IMR-90 (cell line): Measurements from ENCODE around the gene ERICH3. TPM values are rescaled to one million over a fixed set of nuclear protein-coding genes. Genes with fewer than 3 reads are reported as not detected.

ENCODE experiments used
- ATAC-seq: fragments of 200-7000 bp; cut with Tn5 transposase; 2 replicates; pipeline ENCODE4 v1.9.1; 2020; ENCODE audit warnings: low read depth, mild to moderate bottlenecking, moderate library complexity
- BruUV-seq: library from RNA; stranded (reverse); fragments of 400-500 nt; replicated peaks from 2 replicates; lab custom pipeline; 2021; lab: Mats Ljungman, UMichigan
- CTCF ChIA-PET: fragments of 300-600 bp; formaldehyde crosslinking; extraction: SDS; loops from one replicate; lab custom pipeline; 2021; ENCODE audit warnings: antibody characterized with exemption; lab: Yijun Ruan, JAX
- POLR2A ChIA-PET: fragments of 300-600 bp; sonication (Branson Sonifier 250); formaldehyde crosslinking; loops from one replicate; lab custom pipeline; 2022; ENCODE audit warnings: antibody characterized with exemption; ENCODE audit not compliant: unreplicated experiment; lab: Charles Lee
- DNase-seq: peaks from one replicate; pipeline ENCODE4 v3.0.0; 2013
- H2AFZ ChIP-seq: replicated peaks from 2 replicates; pipeline ENCODE3; 2013; ENCODE audit warnings: low read length, mild to moderate bottlenecking; ENCODE audit not compliant: poor library complexity
- H2AK5ac ChIP-seq: 2 replicates; pipeline ENCODE4 v1.6.1; 2013; ENCODE audit warnings: low read depth, low read length, inconsistent platforms
- H2AK9ac ChIP-seq: replicated peaks from 2 replicates; pipeline ENCODE3; 2013; ENCODE audit warnings: mild to moderate bottlenecking, low read depth, low read length, moderate library complexity; ENCODE audit not compliant: poor library complexity
- H2BK120ac ChIP-seq: 2 replicates; pipeline ENCODE4 v1.6.1; 2013; ENCODE audit warnings: low read depth, low read length, inconsistent platforms
- H2BK15ac ChIP-seq: 3 replicates; pipeline ENCODE4 v1.6.1; 2013; ENCODE audit warnings: low read depth, low read length, inconsistent platforms
- H2BK20ac ChIP-seq: 2 replicates; pipeline ENCODE4 v1.6.1; 2013; ENCODE audit warnings: low read depth, mild to moderate bottlenecking, inconsistent platforms, low read length, moderate library complexity
- H2BK5ac ChIP-seq: 2 replicates; pipeline ENCODE4 v1.6.1; 2013; ENCODE audit warnings: mild to moderate bottlenecking, low read depth, low read length, inconsistent platforms; ENCODE audit not compliant: poor library complexity, severe bottlenecking
- H3K14ac ChIP-seq: replicated peaks from 2 replicates; pipeline ENCODE4 v1.6.1; 2013; ENCODE audit warnings: low read depth, low read length, inconsistent platforms
- H3K18ac ChIP-seq: 2 replicates; pipeline ENCODE4 v1.6.1; 2013; ENCODE audit warnings: low read depth, low read length, control low read depth
- H3K23ac ChIP-seq: 2 replicates; pipeline ENCODE4 v1.6.1; 2013; ENCODE audit warnings: low read depth, low read length, inconsistent platforms
- H3K27ac ChIP-seq: 2 replicates; pipeline ENCODE4 v1.5.1; 2013; ENCODE audit warnings: mild to moderate bottlenecking, control low read depth, low read length; ENCODE audit not compliant: insufficient read depth
- H3K27me3 ChIP-seq: 2 replicates; pipeline ENCODE4 v1.6.1; 2013; ENCODE audit warnings: low read length; ENCODE audit not compliant: control insufficient read depth, insufficient read depth
- H3K36me3 ChIP-seq: 2 replicates; pipeline ENCODE4 v1.6.1; 2013; ENCODE audit warnings: low read length, mixed read lengths; ENCODE audit not compliant: control insufficient read depth, insufficient read depth
- H3K4ac ChIP-seq: 2 replicates; pipeline ENCODE4 v1.6.1; 2013; ENCODE audit warnings: low read depth, low read length, inconsistent platforms
- H3K4me1 ChIP-seq: 2 replicates; pipeline ENCODE4 v1.6.1; 2013; ENCODE audit warnings: low read length, mixed read lengths; ENCODE audit not compliant: control insufficient read depth, insufficient read depth
- H3K4me2 ChIP-seq: 2 replicates; pipeline ENCODE4 v1.6.1; 2013; ENCODE audit warnings: low read depth, mild to moderate bottlenecking, control low read depth, low read length, moderate library complexity
- H3K4me3 ChIP-seq: 2 replicates; pipeline ENCODE4 v1.5.1; 2013; ENCODE audit warnings: low read depth, mild to moderate bottlenecking, control low read depth, low read length, moderate library complexity; ENCODE audit not compliant: insufficient read depth
- H3K56ac ChIP-seq: 2 replicates; pipeline ENCODE4 v1.6.1; 2013; ENCODE audit warnings: low read length, inconsistent platforms; ENCODE audit not compliant: insufficient read depth; ENCODE audit errors: extremely low read depth
- H3K79me1 ChIP-seq, 2 experiments: 2 replicates each; pipeline ENCODE4 v1.6.1; 2013; ENCODE audit warnings: low read length in 2 of 2, inconsistent platforms in 1 of 2, low read depth in 1 of 2
- H3K9ac ChIP-seq: 2 replicates; pipeline ENCODE4 v1.6.1; 2013; ENCODE audit warnings: low read depth, low read length, control low read depth
- H3K9me1 ChIP-seq: 2 replicates; pipeline ENCODE4 v1.6.1; 2013; ENCODE audit warnings: low read length, inconsistent platforms; ENCODE audit not compliant: insufficient read depth
- H3K9me3 ChIP-seq: 2 replicates; pipeline ENCODE4 v1.6.1; 2013; ENCODE audit warnings: low read length; ENCODE audit not compliant: control insufficient read depth, insufficient read depth
- H4K20me1 ChIP-seq: 2 replicates; pipeline ENCODE4 v1.6.1; 2013; ENCODE audit warnings: low read length, inconsistent platforms; ENCODE audit not compliant: insufficient read depth
- H4K5ac ChIP-seq: 2 replicates; pipeline ENCODE4 v1.6.1; 2013; ENCODE audit warnings: mild to moderate bottlenecking, low read depth, low read length, control low read depth
- H4K8ac ChIP-seq, 2 experiments: 2 replicates each; pipeline ENCODE4 v1.6.1; 2013; ENCODE audit warnings: low read depth in 2 of 2, low read length in 2 of 2, control low read depth in 1 of 2, inconsistent platforms in 1 of 2
- H4K91ac ChIP-seq: 2 replicates; pipeline ENCODE4 v1.6.1; 2013; ENCODE audit warnings: low read depth, low read length, inconsistent platforms; ENCODE audit not compliant: insufficient read depth
- BHLHE40 ChIP-seq: fragments of 150-350 bp; IDR thresholded peaks from 2 replicates; pipeline ENCODE4 v1.6.1; 2016; ENCODE audit warnings: mild to moderate bottlenecking, low read depth, low read length
- CHD1 ChIP-seq: IDR thresholded peaks from 2 replicates; pipeline ENCODE4 v1.6.1; 2012; ENCODE audit warnings: low read depth, low read length, improper control_type of control experiment
- FOS ChIP-seq: fragments of 150-350 bp; IDR thresholded peaks from 2 replicates; pipeline ENCODE4 v1.6.1; 2016; ENCODE audit warnings: low read depth, low read length
- MAZ ChIP-seq: IDR thresholded peaks from 2 replicates; pipeline ENCODE4 v1.6.1; 2012; ENCODE audit warnings: low read depth, mild to moderate bottlenecking, low read length, improper control_type of control experiment, moderate library complexity, borderline replicate concordance
- NFE2L2 ChIP-seq: fragments of 150-350 bp; IDR thresholded peaks from 2 replicates; pipeline ENCODE4 v1.6.1; 2016; ENCODE audit warnings: low read depth, mild to moderate bottlenecking, low read length
- RCOR1 ChIP-seq: IDR thresholded peaks from 2 replicates; pipeline ENCODE4 v1.6.1; 2012; ENCODE audit warnings: mild to moderate bottlenecking, low read length, improper control_type of control experiment; ENCODE audit not compliant: insufficient replicate concordance
- RFX5 ChIP-seq: IDR thresholded peaks from 2 replicates; pipeline ENCODE4 v1.8.0; 2012; ENCODE audit warnings: low read depth, mild to moderate bottlenecking, low read length, moderate library complexity
- SMC3 ChIP-seq: fragments of 150-350 bp; IDR thresholded peaks from 2 replicates; pipeline ENCODE4 v1.6.1; 2016; ENCODE audit warnings: low read depth, mild to moderate bottlenecking, antibody characterized with exemption, low read length, moderate library complexity
- WGBS, 2 experiments: methylation state at CpG; one replicate each; pipeline versions ENCODE4 v1.1.5 to v1.1.7; 2013; ENCODE audit warnings: missing lambda C conversion rate in 2 of 2; ENCODE audit not compliant: insufficient read length in 1 of 2; ENCODE audit errors: extremely low coverage in 2 of 2; 5-methylcytosine and 5-hydroxymethylcytosine counted together
- dilution Hi-C: fragments of 300-500 bp; cut with HindIII; formaldehyde crosslinking; loops from one replicate; pipeline ENCODE4 v1.14.3; 2018; ENCODE audit warnings: low sequenced_read_pairs; ENCODE audit not compliant: unreplicated experiment
- in situ Hi-C: fragments of 300-500 bp; cut with MboI; formaldehyde crosslinking; loops from 3 replicates; pipeline ENCODE4 v1.14.3; 2019; ENCODE audit warnings: low sequenced_read_pairs, inconsistent platforms, mixed read lengths
- intact Hi-C: fragments of 100-400 bp; cut with micrococcal nuclease; formaldehyde crosslinking; loops from 2 replicates; pipeline ENCODE4 v1.10.0; 2022
- polyA plus RNA-seq, 3 experiments: library from polyadenylated mRNA; depleted of rRNA; stranded (reverse); fragments of >200 nt; gene quantifications; 2 replicates each; pipeline ENCODE4 v1.2.3, GENCODE V29; 2012; ENCODE audit warnings: low replicate concordance in 1 of 3
- total RNA-seq: library from RNA; depleted of rRNA; stranded (reverse); fragments of >200 nt; gene quantifications from 2 replicates; pipeline ENCODE4 v1.2.3, GENCODE V29; 2012
- TF ChIP-seq, protein P1 (sequence below): fragments of 150-350 bp; IDR thresholded peaks from 2 replicates; pipeline ENCODE4 v1.6.1; 2016; ENCODE audit warnings: low read depth, mild to moderate bottlenecking, low read length, moderate library complexity, borderline replicate concordance

ERICH3 gene
- total and polyA plus RNA-seq, 2 of the 4 experiments (the other 2 are of a cell fraction) = not detected

DNA sequence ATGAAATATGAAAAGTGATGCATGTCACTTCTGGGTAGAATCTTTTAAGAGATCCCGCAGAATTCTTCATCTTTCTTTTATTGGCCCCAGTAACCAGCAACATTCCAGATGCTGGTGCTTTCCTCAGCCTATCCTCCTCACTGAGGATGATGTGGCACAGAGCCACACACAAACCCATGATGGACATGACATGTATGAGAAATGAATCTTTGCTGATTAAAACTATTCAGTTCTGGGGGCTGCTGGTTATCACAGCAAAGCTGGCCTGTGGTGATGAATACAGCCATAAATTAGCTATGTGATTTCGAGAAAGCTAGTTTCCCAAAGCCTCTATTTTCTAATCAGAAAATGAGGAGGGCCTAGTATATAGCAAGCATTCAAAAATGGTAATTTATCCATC lies 8.3 kb upstream of the ERICH3 start:
- Histone ChIP-seq H3K4me3 (no peak overlapping the region), H3K27ac (no peak overlapping the region), H3K4ac (no peak overlapping the region), H2AFZ (no peak overlapping the region), H3K4me2 (no peak overlapping the region), H2BK5ac (no peak overlapping the region), H3K9ac (no peak overlapping the region), H2AK5ac (no peak overlapping the region), H3K23ac (no peak overlapping the region), H4K91ac (no peak overlapping the region), H2BK15ac (no peak overlapping the region), H2AK9ac (no peak overlapping the region), H3K56ac (no peak overlapping the region), H4K20me1 (no peaks in the 10 kb centered on the region), H2BK120ac (no peak overlapping the region), H3K14ac (no peak overlapping the region), H3K18ac (no peak overlapping the region), H3K4me1 (no peaks in the 10 kb centered on the region), H3K27me3 (no peaks in the 10 kb centered on the region), H4K8ac (no peak overlapping the region), H4K5ac (no peak overlapping the region), H3K9me1 (no peaks in the 10 kb centered on the region), H3K79me1 (no peaks in the 10 kb centered on the region), H3K36me3 (no peaks in the 10 kb centered on the region), H3K9me3 (no peaks in the 10 kb centered on the region), H2BK20ac (no peak overlapping the region)
- no peak for DNase-seq
- POLR2A ChIA-PET = no interaction called here
- intact Hi-C loops = no loop called here
- no peak for ATAC-seq
- in situ Hi-C loops = no loop called here
- CTCF ChIA-PET = interaction anchor here (1.3 kb wide), 1 partner anchor 8 kb away, joined by 5 read pairs; no protein-coding TSS in a partner anchor
- no CpG with 5 or more reads among the region's 2 CpGs for WGBS, 2 experiments
- dilution Hi-C loops = no loop called here
- no TSS peak for BruUV-seq
- no peak for TF ChIP-seq CHD1
- no peak for TF ChIP-seq FOS
- no peak for TF ChIP-seq MAZ
- TF ChIP-seq RCOR1 = no peak
- no peak for TF ChIP-seq SMC3
- no peak for TF ChIP-seq BHLHE40
- TF ChIP-seq, protein P1, sequence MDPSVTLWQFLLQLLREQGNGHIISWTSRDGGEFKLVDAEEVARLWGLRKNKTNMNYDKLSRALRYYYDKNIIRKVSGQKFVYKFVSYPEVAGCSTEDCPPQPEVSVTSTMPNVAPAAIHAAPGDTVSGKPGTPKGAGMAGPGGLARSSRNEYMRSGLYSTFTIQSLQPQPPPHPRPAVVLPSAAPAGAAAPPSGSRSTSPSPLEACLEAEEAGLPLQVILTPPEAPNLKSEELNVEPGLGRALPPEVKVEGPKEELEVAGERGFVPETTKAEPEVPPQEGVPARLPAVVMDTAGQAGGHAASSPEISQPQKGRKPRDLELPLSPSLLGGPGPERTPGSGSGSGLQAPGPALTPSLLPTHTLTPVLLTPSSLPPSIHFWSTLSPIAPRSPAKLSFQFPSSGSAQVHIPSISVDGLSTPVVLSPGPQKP = no peak
- TF ChIP-seq NFE2L2 = no peak
- TF ChIP-seq RFX5 = no peak
